GM10847 (cell line): ENCODE data around the gene RNGTT.

Experiments used
- POLR2A ChIP-seq: IDR thresholded peaks from 2 replicates; pipeline ENCODE4 v1.6.1; 2011; ENCODE audit not compliant: insufficient read length; ENCODE audit errors: extremely low read depth

RNGTT gene

DNA sequence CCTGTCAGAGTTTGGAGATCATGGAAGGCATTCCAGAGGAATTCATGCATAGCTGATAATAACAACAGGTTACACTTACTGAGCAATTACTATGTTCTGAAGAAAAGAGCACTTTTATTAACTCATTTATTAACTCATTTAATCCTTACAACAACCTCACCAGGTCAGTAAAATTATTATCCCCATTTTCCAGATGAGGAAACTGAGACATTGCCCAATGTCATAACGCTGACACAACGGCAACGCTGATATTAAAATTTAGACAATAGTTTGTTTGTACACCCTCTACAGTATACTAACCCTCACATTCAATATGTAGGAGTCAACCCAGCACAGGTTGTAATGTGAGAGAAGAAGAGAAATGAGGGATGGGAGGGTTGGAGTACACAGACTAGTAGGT, 105.0 kb downstream of the RNGTT start:
- no peak for TF ChIP-seq POLR2A

DNA sequence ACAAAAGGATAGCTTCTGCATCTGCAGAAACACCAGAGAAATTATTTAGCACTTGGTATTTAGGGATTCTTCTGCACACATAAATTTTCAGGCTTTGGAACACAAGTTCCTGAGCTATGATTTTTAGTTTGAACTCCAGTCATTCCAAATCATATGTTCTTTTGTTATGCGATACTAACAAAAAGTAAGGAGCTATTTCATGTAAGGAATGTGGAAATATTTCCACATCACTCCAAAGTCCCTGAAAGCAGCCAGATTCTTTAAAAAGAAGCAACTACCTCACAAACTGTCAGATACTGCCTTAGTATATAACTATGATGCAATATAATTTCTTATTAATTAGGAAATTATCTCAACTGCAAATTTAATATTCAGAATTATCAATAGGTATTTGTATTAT, 106.9 kb downstream of the RNGTT start:
- no peak for TF ChIP-seq POLR2A

DNA sequence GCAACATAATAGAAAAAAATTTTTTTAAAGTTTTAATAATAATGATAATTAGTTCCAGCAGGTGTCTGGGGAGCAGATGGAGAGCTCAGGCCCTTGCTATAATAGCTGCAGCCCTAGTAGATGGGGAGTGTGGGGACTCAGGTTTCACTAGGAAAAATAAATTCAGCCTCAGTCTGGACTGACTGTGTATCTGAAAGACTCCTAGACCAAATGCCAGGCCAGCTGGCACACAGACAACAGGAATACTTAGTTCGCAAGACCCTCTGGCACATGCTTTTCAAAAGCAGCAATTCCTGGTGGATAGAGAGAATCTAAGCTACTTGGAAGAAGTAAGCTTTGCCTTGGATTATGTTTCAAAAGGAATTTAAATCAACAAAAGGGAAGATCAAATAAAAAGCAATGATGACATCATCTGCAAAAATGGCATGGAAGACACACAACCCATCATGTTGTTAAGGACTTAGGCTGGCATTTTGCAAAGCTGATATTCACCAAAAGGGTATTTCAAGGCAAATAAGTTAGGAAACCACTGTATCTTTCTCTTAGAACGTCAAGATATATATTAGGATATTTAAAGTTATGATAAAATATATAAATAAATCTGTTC, 107.8 kb downstream of the RNGTT start:
- TF ChIP-seq POLR2A = no peak

DNA sequence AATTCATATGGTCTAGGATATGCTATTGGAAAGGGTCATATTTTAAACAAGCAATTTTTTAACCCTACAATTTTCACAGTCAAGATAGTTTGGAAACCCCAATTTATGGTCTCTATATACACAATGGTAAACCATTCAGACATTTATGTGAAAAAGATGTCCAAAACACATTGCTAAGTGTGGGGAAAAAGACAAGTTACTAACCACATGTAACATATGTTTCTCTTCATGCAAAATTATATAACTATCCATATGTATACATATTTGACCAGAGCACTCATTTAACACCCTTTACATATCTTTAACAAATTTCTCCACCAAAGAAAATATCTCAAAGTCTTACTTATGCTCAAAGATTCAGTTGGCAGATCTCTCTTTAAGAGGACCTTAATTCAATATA, 110.6 kb downstream of the RNGTT start:
- TF ChIP-seq POLR2A = no peak

DNA sequence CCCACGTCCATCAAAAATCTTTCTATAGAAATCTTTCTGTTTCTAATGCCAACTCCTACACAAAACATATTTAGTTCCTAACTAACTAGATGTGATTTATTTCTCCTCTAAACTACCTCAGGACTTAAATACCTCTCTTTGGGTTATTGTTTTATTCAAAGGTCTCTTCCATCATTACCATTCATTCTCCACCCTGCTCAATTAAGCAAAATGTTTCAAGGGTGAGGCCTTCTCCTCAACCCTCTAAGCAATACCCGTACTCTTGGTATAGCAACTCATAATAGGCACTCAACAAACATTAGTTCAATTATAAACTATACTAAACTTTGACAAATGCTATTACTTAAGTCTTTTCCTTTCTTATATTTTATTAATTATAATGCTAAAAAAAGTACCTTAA, 111.4 kb downstream of the RNGTT start:
- no peak for TF ChIP-seq POLR2A

DNA sequence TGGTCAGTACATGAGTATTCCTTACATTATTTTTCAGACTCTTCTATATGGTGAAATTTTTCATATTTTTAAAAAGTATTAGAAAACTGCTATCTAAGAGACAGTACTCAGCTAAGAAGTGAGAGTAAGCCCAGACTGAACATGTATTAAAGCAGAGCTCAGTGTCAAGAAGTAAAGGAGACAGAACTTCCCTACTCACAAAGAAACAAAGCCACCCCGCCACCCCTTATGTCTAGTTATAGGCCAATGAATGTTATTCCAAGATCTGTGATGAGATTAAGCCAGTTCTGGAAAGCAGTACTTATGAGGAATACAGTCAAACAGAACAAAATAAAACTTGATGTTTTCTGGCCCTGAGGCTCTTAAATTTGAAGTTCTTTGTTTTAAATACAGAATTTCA, 114.5 kb downstream of the RNGTT start:
- no peak for TF ChIP-seq POLR2A

DNA sequence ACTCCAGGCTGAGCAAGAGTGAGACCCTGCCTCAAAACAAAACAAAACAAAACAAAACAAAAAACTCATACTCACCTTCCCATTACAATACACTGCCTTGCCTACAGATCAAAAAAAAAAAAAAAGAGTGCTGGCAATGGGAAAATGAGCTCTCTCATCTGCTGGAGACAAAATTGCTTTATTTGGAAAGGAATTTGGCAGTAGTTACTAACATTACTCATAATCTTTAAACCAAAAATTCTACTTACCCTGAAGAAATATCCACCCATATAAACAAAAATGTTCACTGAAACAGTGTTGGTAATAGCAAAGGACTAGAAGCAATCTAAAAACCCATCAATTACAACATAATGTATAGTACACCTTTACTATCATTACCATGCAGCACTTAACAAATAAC, 120.4 kb downstream of the RNGTT start:
- TF ChIP-seq POLR2A = no peak

DNA sequence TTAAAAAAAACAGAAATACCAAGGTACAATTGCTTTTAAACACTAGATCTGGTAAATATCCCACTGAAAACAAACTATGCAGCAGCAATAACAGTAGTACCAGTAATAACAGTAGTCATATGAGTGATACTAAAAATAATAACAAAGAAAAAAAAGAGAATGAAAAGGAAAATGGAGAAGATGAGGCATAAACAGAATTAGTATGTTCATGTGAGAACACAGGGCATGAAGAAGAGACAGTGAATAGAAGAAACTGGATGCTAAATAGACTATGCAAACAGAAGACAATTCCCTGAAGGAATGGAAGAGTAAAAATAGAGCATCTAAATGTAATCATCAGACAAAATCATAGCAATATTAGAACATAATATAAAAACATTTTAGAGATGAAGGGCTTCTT, 121.1 kb downstream of the RNGTT start:
- TF ChIP-seq POLR2A = no peak

DNA sequence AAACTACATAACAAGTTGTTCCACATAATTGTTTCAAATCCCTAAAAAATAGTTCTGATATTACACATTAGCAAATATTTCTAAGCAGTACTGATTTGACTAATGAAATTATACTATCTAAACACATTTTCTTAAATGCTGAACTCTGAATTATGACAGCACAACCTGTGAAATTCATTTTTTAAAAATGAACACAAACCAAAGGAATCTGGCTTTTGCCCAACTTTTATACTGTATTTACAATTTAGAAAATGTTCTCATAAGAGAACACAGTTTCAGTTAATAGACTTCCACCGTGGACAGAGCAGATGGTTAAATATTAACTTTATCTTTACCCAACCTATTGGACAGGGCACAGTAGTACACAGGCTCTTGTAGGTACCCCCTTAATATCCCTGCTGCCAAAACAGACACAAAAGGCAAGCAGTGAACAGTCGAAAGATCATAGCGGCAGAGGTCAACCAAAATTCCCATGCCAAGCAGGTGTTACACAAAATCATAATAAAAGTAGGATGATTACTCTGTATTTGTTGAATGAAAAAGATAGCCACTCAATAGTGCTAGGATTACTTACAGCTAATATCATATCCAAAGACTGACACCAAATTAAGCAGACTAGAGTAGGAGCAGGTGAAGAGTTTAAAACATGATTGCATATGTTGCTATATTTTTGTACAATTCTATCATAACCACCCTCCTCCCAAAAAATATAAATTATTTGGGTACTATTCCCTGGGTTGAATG, 122.5 kb downstream of the RNGTT start:
- no peak for TF ChIP-seq POLR2A

DNA sequence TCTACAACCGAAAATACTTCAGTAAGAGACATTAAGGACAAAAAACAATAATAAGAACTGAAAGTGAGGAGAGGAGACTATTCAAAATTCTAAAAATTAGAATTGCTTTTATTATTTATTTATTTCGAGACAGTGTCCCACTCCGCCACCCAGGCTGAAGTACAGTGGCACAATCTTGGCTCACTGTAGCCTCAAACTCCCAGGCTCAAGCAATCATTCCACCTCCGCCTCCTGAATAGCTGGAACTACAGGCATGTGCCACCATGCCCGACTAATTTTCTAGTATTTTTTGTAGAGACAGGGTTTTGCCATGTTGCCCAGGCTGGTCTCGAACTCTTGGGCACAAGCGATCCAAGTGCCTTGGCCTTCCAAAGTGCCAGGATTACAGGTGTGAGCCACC, 123.1 kb downstream of the RNGTT start:
- no peak for TF ChIP-seq POLR2A

DNA sequence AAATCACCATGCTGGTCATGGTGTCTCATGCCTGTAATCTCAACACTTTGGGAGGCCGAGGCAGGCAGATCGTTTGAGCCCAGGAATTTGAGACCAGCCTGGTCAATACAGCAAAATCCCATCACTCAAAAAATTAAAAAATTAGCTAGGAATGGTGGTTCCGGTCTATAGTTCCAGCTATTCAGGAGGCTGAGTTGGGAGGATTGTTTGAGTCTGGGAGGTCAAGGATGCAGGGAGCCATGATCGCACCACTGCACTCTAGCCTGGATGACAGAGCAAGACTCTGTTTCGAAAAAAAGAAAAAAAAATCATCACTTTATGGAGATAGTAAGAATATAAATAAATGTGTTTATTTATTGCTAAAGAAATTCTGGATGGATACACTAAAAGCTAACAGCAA, 124.1 kb downstream of the RNGTT start:
- no peak for TF ChIP-seq POLR2A

DNA sequence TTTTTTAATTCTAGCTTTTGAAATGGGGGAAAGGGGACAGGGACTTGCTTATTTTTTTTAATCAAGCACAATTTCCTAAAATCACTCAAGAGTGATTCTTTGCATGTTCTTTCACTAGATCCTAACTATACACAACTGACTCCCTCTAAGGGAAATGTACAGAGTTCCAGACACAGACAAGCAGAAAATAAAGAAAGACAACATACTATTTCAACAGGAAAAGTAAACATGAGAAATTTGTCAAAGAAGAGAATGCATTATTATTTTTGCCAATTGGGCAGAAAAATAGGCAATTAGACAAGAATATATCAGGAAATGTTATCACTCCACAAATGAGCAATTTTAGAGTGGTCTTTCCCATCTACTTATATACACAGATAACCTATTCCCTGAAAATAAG, 128.2 kb downstream of the RNGTT start:
- TF ChIP-seq POLR2A = no peak

DNA sequence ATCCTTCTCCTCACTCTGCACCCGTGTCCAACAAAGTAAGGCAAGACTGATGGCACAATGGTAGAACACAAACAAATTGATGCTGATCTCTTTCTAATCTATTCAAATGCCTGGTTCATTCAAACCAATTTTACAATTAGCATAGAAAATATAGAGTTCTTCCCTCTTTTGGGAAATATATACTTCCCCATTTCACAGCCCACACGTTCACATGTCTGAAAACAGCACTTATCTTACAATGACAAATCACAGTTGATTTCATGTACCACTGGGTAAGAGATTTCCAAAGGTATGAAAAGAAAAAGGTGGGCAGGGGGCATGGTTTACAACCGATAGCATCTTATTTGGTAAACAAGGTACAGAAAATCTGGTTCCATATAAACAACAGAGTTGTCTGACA, 137.6 kb downstream of the RNGTT start:
- no peak for TF ChIP-seq POLR2A

DNA sequence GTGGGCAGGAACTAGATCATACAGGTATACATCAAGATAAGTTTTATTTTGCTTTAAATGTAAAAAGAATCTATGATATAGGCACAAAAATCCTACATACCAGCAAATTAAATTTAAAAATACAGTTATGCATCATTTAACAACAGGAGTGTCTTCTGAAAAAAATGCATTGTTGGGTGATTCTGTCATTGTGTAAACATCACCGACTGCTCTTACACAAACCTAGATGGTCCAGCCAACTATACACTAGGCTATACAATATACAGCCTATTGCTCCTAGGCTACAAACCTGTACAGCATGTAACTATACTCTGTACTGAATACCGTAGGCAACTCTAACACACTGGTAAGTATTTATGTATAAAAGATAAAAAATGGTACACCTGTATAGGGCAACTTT, 139.4 kb downstream of the RNGTT start:
- no peak for TF ChIP-seq POLR2A

DNA sequence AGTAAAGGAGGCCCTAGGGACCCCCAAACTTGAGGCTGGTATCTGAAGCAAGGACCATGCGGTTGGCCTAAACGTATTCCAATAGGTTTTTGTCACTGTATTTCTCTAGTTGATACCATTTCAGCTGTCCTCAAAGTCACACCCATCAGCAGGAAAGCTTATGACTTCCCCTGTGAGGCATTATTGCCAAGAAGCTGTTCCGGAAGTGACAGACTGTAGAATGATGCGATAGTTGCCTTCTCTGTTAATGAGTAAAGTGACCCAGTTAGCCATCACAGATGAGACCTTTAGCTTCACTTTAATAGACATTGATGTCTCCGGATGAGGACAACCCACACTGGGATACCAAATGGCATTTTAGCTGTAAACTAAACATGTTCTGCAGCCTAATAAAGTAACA, 147.9 kb downstream of the RNGTT start:
- TF ChIP-seq POLR2A = no peak

DNA sequence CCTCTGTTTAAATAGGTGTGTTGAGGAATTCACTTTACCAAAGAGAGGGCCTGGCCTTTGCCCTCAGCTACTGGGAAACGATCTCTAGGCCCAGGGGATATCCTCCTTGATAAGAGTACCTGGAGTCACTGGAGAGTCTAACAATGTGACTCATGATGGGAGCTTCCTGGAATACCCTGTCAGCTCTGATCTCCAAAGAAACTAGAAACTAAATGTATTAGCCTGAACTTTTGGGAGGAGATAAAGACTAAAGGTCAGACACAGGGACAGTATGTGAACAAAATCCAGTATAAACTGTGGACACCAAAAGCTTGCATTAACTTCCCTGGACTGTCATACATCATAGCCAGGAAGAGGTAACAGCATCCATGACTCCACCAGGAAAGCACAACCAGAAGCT, 148.5 kb downstream of the RNGTT start:
- no peak for TF ChIP-seq POLR2A

DNA sequence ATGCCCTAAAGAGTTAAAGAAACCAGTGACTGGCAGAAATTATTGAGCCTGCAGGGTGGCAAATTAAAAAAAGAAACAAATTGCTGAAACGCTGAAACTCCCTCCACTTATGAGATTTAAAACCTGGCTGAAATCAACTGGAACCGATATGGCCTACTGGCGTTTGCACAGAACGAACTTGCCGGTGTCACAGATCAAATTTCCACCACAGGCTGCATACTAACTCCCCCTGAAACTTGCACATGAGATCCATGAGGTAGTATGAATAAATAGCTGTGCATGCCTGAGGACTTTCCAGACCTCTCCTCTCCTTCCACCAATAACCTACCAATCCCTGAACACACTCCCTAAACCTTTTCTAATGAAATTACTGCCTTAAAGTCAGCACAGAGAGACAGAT, 150.4 kb downstream of the RNGTT start:
- no peak for TF ChIP-seq POLR2A

DNA sequence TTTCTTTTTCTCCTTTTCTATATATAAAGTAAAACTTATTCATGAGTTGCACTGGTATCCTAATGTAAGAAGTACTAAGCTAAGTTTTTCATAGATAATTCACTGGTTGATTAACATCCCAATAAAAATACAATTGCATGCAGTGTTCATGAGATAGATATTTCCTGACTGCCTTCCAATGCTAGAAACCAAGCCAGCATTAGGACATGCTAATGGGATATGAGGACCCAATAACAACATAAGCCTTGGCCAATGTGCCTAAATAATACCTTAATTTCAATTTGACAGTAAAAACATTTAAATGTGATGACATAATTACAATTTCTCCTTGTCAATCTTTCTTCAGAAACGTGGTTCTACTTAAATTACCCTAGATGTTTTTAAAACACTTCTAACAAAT, 152.7 kb downstream of the RNGTT start:
- TF ChIP-seq POLR2A = no peak

DNA sequence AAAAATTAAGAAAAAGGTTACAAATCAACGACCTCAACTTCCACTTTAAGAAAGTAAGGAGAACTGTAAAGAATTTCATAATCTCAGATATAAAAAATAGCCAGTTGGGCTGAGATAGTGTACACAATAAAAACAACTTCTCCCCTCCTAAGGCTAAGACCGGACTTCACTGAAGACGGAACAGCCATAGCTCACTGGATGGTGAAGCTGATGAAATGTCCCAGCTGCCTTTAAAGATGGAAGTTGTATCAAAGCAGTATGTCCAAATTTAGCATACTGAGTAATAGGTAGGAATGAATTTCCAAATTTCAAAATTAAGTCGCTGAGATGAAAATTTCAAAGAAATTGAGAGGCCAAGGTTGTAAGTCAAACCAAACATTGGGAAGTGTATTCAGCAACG, 153.3 kb downstream of the RNGTT start:
- no peak for TF ChIP-seq POLR2A
